ENCODE results near the gene PRCD. TPM values are rescaled to one million over a fixed set of nuclear protein-coding genes. Genes with fewer than 3 reads are reported as not detected.

Gene PRCD
- total RNA-seq, 4 donors from 2014 or later: 8.0 to 15.6 (median 11.3) TPM

GRCh38 chr17:76510831-76511244, 29.0 kb upstream of the PRCD start:
- no peak for TF ChIP-seq CTCF (IDR thresholded peaks at IDR 0.05; ENCODE audit: low read depth)

- TF ChIP-seq CTCF (IDR thresholded peaks at IDR 0.05; ENCODE audit: low read depth): no peak
Observed at GRCh38 chr17:76511668-76512365, 28.0 kb upstream of the PRCD start.

GRCh38 chr17:76512366-76513305, 27.2 kb upstream of the PRCD start:
- TF ChIP-seq CTCF (IDR thresholded peaks at IDR 0.05; ENCODE audit: low read depth): no peak

- no peak for TF ChIP-seq CTCF (IDR thresholded peaks at IDR 0.05; ENCODE audit: low read depth)
Observed at GRCh38 chr17:76513306-76513692, 26.5 kb upstream of the PRCD start.

GRCh38 chr17:76515274-76515949, 24.4 kb upstream of the PRCD start:
- no peak for TF ChIP-seq CTCF (IDR thresholded peaks at IDR 0.05; ENCODE audit: low read depth)

- TF ChIP-seq CTCF (IDR thresholded peaks at IDR 0.05; ENCODE audit: low read depth): no peak
Observed at GRCh38 chr17:76517638-76518038, 22.2 kb upstream of the PRCD start.

Data from subcutaneous adipose tissue (tissue), 4 donors.